ENCODE data around the gene CTH.
"Not testable (repeated sequence)": the region's sequence is repeated elsewhere in the genome, so short reads cannot be mapped to it uniquely, and the experiment has no call there.

Gene CTH

DNA sequence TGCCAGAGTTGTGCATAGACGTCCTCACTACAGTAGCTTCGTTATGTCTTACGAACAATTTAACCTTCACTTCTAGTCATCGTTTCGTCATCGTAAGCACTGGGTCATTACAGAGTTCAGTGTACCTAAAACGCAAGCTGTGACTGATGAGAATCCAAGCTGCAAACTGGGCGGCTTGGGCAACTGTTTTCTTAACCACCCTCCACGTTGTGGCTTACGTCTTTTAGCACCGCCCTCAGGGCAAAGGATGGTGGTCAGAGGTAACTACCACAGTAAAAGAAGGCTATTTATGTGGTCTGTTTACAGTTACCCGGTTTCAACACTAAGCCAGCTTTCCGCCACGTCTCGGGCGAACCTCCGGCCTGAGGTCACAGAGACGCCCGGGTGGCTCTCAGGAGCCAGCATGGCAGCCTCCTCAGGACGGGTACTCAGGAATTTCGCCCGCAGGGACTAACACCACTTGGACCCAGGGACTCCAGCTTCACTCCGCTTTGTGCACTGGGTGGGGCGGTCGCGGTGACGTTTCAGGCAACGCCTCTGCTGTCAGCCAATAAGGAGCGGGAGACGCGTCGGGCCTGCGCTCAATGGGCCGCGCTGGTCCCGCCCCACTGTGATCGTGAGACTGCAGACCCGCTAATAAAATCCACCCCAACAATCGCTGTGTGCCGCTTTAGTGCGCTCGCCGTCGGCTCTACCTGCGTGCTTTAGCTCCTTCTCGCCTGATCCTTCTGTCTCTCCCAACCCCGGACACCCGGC is at the start of gene CTH:
Gene CTH, plus strand, starts transcription at position 665 of the 756 bp plus-strand sequence. CDS start 148 bp downstream, outside the sequence.
- DNase-seq: peak; percentile 94

DNA sequence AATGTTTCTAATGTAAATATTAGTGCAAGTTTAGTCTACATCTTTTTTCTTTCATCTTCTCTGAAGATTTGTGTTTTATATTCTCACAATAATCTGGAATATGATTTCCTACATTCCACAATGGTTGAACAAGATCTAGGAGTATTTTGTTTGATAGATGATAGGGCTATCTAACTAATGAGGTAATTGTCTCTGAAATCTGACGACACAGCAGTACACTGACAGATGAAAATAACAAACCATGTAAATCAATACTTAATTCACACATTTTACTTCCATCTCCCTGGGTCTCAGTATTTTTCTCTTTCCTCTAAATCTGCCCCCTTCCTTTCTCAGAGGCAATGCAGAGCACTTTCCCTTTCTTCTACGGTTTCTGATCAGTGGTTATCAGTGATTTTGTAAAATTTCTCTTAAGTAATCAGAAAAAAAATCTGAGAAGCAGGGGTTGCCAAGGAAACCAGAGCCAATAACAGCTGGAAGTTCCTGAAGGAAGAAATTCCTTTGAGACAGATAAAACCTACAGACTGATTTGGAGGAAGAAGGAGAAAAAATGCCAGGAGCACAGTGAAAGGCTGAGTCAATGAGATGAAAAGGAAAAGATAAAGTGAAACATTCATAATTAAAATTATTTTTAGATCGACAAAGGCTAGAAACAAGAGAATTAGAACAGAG is 49.2 kb upstream of the CTH start:
- DNase-seq: no peak

DNA sequence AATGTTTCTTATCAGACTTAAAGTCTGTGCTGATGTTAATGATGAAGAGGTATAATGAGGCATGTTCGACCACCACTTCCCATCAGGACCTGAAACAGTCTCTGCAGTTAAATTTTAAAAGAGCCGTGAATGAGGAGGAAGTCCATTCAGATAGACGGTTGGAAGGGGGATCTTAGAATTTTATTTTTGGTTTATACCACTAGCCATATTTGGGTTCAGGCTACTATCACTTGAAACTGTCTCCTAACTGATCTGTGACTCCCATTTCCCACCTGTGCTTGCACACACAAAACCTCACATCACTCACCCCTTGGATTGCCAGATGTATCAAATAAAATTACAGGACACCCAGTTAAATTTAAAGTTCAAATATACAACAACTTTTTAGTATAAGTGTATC is 46.6 kb upstream of the CTH start:
- no peak for DNase-seq

DNA sequence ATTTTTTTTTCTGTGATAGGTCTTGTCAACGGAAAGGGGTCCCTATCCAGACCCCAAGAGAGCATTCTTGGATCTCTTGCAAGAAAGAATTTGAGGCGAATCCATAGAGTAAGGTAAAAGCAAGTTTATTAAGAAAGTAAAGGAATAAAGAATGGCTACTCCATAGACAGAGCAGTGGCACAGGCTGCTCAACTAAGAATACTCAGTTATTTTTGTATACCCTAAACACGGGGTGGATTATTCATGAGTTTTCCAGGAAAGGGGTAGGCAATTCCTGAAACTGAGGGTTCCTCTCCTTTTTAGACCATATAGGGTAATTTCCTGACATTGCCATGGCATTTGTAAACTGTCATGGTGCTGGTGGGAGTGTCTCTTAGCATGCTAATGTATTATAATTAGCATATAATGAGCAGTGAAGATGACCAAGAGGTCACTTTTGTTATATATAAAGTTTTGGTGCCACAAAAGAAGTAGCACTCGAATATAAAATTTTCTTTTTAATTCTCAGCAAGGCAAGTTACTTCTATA is 44.6 kb upstream of the CTH start:
- DNase-seq: not testable (repeated sequence)

DNA sequence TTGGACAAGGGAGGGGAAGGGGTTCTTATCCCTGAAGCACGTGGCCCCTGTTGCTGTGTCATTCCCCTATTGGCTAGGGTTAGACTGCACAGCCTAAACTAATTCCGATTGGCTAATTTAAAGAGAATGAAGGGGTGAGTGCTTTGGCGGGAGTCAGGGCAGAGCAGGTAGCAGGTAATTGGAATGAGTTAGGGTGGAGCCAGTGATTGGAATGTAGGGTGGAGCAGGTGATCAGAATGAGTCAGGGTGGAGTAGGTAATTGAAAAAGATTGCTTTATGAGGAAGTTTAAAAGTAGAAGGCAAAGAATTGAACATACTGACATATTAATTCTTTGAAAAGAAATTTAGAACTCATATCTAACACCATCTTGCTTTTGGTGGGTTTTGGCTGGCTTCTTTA is 44.1 kb upstream of the CTH start:
- not testable (repeated sequence) for DNase-seq

DNA sequence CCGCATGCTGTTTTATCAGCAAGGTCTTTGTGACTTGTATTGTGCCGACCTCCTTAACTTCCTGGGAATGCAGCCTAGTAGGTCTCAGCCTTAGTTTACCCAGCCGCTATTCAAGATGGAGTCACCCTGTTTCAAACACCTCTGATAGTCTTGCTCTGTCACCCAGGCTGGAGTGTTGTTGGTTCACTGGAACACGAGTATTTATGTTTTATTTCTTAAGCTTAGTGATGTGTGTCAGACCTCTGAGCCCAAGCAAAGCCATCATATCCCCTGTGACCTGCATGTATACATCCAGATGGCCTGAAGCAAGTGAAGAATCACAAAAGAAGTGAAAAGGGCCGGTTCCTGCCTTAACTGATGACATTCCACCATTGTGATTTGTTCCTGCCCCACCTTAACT is 43.7 kb upstream of the CTH start:
- DNase-seq: not testable (repeated sequence)

DNA sequence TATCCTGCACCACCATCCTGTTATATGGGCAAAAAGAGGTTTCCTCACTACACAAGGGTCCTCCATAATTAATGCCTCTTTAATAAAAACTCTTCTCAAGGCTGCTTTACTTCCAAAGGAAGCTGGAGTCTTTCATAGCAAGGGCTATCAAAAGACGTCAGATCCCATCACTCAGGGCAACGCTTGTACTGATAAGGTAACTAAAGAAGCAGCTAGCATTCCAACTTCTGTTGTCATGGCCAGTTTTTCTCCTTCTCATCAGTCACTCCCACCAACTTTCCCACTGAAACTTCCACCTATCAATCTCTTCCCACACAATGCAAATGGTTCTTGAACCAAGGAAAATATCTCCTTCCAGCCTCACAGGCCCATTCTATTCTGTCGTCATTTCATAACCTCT is 39.5 kb upstream of the CTH start:
- not testable (repeated sequence) for DNase-seq

DNA sequence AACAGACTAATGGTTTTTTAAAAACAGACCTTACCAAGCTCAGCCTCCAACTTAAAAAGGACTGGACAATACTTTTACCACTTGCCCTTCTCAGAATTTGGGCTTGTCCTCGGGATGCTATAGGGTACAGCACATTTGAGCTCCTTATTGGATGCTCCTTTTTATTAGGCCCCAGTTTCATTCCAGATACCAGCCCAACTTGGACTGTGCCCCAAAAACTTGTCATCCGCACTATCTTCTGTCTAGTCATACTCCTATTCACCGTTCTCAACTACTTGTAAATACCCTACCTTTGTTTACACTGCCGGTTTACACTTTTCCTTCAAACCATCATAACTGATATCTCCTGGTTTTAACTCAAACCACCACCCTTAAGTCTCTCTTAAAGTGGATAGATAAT is 38.6 kb upstream of the CTH start:
- DNase-seq: no peak

DNA sequence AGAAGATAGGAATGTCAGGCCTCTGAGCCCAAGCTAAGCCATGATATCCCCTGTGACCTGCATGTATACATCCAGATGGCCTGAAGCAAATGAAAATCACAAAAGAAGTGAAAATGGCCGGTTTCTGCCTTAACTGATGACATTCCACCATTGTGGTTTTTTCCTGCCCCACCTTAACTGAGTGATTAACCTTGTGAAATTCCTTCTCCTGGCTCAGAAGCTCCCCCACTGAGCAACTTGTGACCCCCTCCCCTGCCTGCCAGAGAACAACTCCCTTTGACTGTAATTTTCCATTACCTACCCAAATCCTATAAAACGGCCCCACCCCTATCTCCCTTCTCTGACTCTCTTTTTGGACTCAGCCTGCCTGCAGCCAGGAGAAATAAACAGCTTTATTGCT is 37.5 kb upstream of the CTH start:
- not testable (repeated sequence) for DNase-seq

DNA sequence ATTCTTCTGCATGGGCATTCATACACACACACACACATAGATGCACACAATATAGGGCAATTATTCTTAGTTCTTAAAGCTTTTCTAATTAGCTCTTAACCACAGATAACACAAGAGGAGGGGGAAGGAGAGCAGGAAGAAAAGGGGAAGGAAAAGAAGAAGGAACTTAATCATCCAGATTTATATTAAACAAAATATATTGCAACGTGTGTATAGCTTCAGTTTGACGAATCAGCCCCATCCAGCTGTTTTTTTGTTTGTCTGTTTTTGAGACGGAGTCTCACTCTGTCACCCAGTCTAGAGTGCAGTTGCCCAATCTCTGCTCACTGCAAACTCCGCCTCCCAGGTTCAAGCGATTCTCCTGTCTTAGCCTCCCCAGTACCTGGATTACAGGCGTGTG is 34.9 kb upstream of the CTH start:
- no peak for DNase-seq

DNA sequence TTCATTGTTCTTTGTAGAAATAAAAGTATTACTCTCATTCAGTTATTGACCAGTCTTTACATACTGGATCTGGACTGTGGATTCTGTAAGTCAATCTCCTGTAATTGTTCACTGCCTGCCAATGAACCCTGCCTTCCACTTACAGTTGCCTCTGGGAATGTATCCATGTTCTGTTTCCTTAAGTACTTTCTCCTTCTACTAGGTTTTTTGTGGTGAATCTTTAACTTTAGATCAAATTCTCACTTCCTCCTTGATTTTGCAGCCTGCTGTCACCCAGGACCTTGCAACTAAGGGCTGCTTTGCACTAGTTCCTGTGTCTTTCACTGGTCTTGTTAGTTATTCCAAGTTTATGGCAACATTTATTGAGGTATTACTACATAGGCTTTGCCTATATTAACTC is 28.4 kb upstream of the CTH start:
- no peak for DNase-seq

DNA sequence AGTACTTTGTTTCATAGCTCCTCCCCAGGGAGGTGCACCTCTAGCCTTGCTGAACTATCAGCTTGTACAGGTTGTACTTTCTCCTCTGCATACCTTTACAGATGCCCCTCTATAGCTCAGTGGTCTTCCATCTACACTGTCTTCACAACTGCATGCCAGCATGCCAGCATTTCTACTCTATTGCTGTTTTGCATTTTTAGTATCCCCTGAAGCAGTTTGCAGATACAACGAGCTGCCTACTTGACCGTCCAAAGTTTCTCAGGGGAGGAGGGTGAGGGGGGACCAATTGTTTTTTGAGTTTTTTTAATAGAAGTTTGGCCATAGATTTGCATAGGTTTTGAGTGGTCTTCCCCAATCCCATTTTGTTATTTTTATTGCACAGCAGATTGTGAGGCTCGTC is 27.6 kb upstream of the CTH start:
- DNase-seq: no peak

DNA sequence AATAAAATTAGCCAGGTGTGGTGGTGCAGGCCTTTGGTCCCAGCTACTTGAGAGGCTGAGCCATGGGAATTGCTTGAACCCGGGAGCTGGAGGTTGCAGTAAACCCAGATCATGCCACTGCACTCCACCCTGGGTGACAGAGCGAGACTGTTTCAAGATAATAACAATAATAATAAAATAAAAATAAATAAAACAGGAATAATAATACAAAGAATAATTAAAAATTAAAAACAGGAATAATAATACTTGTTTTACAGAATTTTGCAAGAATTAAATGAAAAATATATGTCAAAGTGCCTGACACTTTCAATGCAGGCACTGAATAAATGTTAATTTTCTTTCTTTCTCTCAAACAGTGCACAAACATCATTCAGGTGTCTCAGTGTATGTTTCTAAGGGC is 26.5 kb upstream of the CTH start:
- no peak for DNase-seq

DNA sequence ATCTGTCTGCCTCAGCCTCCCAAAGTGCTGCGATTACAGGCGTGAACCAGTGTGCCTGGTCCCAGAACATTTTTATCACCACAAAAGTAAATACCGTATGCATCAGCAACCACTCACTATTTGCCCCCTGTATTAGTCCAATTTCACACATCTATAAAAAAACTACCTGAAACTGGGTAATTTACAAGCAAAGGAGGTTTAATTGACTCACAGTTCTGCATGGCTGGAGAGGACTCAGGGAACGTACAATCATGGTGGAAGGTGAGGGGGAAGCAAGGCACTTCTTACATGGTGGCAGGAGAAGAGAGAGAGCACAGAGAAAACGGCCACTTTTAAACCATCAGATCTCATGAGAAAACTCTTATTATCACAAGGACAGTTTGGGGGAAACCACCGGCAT is 25.6 kb upstream of the CTH start:
- no peak for DNase-seq

DNA sequence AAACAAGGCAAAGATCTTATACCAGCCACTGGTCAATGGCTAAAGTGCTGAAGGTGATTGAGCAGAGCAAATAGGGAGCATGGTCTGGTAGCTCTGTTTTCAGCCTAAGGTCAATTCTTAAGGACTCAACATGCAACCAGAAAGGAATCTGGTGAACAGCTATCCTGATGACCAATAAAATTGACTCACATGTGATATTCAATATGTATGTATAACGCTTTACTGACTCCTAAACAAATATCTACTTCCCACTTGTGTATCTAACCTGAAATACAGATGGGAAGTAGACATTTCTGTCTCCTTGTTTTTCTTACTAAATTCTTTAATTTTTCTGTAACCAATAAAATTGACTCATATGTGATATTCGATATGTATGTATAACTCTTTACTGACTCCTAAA is 24.9 kb upstream of the CTH start:
- DNase-seq: no peak

DNA sequence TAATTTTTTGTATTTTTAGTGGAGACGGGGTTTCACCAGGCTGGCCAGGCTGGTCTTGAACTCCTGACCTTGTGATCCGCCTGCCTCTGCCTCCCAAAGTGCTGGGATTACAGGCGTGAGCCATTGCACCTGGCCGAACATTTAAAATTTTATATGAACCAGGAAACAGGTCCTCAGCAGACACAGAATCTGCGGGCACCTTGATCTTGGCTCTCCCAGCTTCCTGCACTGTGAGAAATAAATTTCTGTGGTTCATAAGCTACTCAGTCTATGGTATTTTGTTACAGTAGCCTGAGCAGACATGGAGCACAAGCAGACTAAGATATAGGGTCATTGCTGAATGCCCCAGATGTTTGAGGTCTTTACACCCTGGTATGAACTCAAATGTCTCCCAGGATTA is 23.6 kb upstream of the CTH start:
- no peak for DNase-seq

DNA sequence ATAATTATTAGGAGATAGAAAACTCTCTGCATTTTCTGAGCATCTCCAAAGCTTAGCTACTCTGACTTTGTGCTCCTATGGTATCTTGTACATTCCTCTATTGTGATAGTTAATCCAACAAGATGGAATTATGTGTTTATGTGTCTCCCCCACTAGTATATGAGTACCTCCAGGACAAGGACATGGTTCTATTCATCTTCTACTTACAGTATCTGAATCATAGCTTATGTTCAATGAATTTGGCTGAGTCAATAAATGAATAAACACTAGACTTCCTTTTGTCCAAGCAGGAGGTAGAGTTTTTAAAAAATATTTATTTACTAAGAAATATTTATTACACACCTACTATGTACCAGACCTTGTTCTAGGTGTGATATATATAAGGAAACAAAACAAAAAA is 18.4 kb upstream of the CTH start:
- no peak for DNase-seq

DNA sequence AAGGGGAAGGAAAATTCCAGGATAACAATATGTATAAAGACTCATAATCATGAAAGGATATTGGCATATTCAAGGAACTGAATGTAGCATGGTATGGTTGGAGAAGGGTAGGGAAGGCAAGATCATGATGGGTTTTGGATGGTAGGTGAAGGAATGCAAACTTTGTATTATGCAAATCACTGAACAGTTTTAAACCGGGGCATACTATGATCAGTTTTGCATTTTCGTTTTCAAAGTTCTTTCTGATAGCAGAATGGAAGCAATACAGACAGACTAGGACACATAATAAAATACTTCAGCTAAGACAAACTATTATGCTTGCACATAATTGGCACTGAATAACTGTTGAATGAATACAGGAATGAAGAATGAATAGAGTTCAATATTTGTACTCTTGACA is 14.5 kb upstream of the CTH start:
- no peak for DNase-seq

DNA sequence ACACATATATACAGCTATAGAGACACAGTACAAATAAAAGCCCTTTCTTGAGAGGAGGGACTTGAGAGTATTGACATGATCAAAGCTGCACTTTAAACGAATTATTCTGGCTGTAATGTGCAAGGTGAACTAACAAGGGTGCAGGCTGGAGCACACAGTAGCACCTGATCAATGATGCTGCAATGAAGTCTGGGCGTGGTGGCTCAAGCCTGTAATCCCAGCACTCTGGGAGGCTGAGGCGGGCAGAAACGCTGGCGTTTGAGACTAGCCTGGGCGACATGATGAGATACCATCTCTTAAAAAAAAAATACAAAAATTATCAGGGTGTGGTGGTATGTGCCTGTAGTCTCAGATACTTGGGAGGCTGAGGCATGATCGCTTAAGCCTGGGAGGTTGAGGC is 14.1 kb upstream of the CTH start:
- DNase-seq: no peak

DNA sequence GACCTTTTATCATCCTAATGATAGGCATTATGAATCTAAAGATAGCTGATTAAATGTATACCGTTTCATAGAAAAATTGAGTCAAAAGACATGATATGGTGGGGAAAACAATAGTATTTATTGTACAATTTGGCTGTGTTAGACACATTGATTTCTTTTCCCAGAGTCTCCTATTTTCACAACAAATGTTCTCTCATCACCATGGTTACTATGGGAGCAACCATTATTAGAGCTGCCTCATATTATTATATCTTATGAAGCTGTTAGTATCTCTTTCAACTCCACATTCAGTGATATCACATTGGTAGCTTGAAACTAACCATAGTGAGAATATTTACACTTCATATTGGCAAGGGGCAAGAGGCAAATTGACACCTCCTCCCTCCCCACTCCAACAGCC is 10.7 kb upstream of the CTH start:
- no peak for DNase-seq

DNA sequence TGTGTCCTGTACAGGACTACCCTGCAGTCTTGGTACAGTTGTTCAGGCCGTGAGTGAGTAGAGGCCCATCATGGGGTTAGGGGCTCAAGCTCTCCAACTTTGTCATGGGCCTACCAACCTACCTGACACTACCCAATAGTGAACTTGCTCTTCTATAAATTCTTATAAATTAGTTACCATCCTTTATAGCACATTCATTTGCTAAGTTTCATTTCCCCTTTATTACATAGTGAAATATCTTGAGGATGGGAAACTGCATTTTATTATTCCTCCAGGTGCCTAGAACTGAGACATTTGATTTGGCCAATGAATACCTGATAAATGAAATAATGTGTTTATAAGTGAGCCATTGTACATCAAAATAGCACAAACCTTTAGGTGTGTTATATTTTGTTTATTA is 9.1 kb upstream of the CTH start:
- no peak for DNase-seq

DNA sequence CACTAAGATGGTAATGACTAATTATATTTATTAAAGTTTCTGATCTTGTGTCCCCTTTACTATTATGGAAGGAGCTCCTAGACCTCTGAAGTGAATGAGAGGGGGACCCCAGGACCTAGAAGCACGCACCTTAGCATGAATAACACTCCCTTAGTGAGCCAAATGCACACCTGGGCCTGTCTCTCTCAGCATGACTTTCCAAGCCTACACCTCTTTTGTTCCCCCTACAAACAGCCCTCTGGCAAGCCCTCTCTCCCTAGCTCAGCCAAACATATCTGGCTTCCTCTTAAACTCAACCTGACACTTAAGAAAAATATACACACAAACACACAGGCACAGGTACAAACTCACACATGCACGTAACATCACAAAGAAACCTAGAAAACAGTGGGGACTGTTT is 7.3 kb upstream of the CTH start:
- DNase-seq: no peak

DNA sequence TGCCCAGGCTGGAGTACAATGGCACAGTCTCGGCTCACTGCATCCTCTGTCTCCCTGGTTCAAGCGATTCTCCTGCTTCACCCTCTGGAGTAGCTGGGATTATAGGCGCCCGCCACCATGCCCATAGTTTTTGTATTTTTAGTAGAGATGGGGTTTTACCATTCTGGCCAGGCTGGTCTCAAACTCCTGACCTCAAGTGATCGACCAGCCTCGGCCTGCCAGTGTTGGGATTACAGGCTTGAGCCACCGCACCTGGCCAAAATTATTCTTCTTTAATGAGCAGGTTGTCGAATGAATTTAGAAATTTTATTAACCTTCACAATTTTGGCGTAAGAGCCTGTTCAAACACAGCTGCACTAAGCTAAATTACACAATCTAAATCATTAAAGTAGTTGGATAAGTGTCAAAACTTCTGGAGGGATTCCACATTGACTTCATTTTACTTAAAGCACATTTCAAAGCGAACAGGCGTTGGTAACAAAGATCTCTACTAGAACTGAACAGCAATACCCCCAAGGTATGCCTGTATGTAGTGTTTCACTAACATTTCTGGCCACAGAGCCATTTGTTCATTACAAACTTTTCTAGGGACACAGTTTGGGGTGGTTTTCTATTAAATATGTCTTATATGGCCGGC is 5.2 kb upstream of the CTH start:
- no peak for DNase-seq

DNA sequence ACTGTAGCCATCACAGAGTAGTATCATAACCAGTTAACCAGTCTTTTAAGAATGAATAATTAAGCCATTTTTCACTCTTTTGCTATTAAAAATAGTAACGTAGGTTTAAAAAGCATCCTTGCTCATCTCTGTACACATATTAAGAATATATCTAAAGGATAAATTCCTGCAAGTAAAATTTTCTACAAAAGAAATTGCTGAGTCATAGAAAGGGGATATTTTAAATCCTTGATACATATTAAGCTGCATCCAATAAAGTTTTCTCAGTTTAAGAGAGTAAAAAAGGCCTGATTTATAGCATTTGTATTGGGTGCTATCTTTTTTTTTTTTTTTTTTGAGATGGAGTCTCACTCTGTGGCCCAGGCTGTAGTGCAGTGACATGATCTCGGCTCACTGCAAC is 1.9 kb upstream of the CTH start:
- DNase-seq: no peak

All from CD4-positive, alpha-beta T cell treated with Interleukin-17A for 1 hour (primary cell).